Inflammatory macrophage treated with lipopolysaccharide for 4 hours (primary cell): ENCODE results near the gene SLC25A21.

Experiments used
- DNase-seq: peaks from one replicate; pipeline ENCODE4 v3.0.0-alpha.2; 2020

SLC25A21 gene

GRCh38 chr14:36658123-36659009, 514.0 kb downstream of the SLC25A21 start:
- no peak for DNase-seq

- no peak for DNase-seq
These were observed 514.8 kb downstream of the SLC25A21 start for GRCh38 chr14:36657399-36658122.

GRCh38 chr14:36656687-36657398, 515.6 kb downstream of the SLC25A21 start:
- no peak for DNase-seq

GRCh38 chr14:36655963-36656686, 516.3 kb downstream of the SLC25A21 start:
- DNase-seq: peak; percentile 2

GRCh38 chr14:36655571-36655962, 516.8 kb downstream of the SLC25A21 start:
- no peak for DNase-seq

GRCh38 chr14:36654794-36655381, 517.5 kb downstream of the SLC25A21 start:
- DNase-seq: no peak

GRCh38 chr14:36653962-36654793, 518.2 kb downstream of the SLC25A21 start:
- no peak for DNase-seq

GRCh38 chr14:36653413-36653812, 519.0 kb downstream of the SLC25A21 start:
- no peak for DNase-seq

GRCh38 chr14:36652542-36653201, 519.7 kb downstream of the SLC25A21 start:
- no peak for DNase-seq

- DNase-seq: no peak
These were observed 522.3 kb downstream of the SLC25A21 start for GRCh38 chr14:36649872-36650650.

GRCh38 chr14:36647824-36648753, 524.3 kb downstream of the SLC25A21 start:
- DNase-seq: no peak

- no peak for DNase-seq
These were observed 525.0 kb downstream of the SLC25A21 start for GRCh38 chr14:36647417-36647823.

GRCh38 chr14:36646664-36647416, 525.6 kb downstream of the SLC25A21 start:
- no peak for DNase-seq

- no peak for DNase-seq
These were observed 538.8 kb downstream of the SLC25A21 start for GRCh38 chr14:36633580-36633979.
